ENCODE measurements around the gene SEMA3A.
"Not testable (repeated sequence)": the region's sequence is repeated elsewhere in the genome, so short reads cannot be mapped to it uniquely, and the experiment has no call there.

Gene SEMA3A

DNA sequence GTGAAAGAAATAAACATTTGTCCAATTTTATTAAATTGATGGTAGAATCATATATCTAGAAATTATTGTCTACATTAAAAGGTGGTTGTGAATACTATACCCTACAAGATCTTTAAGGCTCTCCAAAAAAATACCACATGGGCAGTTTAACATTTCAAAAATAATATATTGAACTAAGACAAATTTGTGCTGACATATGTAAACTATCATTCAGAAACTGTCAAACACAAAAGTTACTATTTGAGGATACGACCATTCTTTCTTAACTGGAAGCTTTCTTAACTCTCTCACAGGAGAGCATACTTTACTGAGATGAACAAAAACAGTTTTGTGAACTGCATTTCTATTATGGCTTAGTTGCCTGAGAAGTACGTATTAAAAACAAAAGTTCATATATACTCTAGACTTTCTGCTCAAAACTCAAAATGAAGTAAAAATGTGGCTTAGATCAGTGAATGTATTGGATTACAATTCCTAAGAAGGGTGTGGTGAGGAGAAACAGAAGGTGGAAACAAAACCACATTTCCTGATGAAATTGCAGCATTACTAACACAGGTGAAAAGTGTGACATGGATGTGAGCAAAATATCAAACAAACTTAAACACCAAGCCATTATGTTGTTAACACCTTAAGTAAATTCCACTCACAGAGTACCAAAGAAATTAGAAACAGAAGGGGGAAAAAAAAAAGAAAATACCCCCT lies 138.5 kb downstream of the SEMA3A start:
- Histone ChIP-seq H3K4me1 (ENCODE audit: low read length) (no peaks in the 10 kb centered on the region), H3K79me2 (ENCODE audit: low read length) (no peaks in the 10 kb centered on the region), H3K27ac (ENCODE audit: low read length) (no peak overlapping the region), H3K9me3 (ENCODE audit: insufficient read depth, low read length) (no peaks in the 10 kb centered on the region), H3K27me3 (ENCODE audit: low read depth, low read length) (no peaks in the 10 kb centered on the region), H3K4me2 (ENCODE audit: low read length) (no peak overlapping the region), H3K9ac (ENCODE audit: low read length) (no peak overlapping the region), H3K4me3 (ENCODE audit: low read length) (no peak overlapping the region), H2AFZ (ENCODE audit: low read depth, low read length) (no peak overlapping the region), H4K20me1 (ENCODE audit: insufficient read depth, low read length) (no peaks in the 10 kb centered on the region), H3K36me3 (replicated peaks; ENCODE audit: low read depth, low read length) (no peaks in the 10 kb centered on the region)
- TF ChIP-seq, protein P1, sequence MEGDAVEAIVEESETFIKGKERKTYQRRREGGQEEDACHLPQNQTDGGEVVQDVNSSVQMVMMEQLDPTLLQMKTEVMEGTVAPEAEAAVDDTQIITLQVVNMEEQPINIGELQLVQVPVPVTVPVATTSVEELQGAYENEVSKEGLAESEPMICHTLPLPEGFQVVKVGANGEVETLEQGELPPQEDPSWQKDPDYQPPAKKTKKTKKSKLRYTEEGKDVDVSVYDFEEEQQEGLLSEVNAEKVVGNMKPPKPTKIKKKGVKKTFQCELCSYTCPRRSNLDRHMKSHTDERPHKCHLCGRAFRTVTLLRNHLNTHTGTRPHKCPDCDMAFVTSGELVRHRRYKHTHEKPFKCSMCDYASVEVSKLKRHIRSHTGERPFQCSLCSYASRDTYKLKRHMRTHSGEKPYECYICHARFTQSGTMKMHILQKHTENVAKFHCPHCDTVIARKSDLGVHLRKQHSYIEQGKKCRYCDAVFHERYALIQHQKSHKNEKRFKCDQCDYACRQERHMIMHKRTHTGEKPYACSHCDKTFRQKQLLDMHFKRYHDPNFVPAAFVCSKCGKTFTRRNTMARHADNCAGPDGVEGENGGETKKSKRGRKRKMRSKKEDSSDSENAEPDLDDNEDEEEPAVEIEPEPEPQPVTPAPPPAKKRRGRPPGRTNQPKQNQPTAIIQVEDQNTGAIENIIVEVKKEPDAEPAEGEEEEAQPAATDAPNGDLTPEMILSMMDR (IDR thresholded peaks at IDR 0.05; ENCODE audit: low read depth, low read length) = no peak
- no peak for TF ChIP-seq EZH2phosphoT487 (IDR thresholded peaks at IDR 0.05; ENCODE audit: low read depth)

DNA sequence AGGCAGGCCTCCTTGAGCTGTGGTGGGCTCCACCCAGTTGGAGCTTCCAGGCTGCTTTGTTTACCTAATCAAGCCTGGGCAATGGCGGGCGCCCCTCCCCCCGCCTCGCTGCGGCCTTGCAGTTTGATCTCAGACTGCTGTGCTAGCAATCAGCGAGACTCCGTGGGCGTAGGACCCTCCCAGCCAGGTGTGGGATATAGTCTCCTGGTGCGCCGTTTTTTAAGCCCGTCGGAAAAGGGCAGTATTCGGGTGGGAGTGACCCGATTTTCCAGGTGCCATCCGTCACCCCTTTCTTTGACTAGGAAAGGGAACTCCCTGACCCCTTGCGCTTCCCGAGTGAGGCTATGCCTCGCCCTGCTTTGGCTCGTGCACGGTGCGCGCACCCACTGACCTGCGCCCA lies 139.4 kb downstream of the SEMA3A start:
- H3K36me3 ChIP-seq (replicated peaks; ENCODE audit: low read depth, low read length); H3K9ac ChIP-seq (ENCODE audit: low read length); H3K9me3 ChIP-seq (ENCODE audit: insufficient read depth, low read length); H3K79me2 ChIP-seq (ENCODE audit: low read length); H3K4me1 ChIP-seq (ENCODE audit: low read length); H3K4me3 ChIP-seq (ENCODE audit: low read length); H3K4me2 ChIP-seq (ENCODE audit: low read length); H2AFZ ChIP-seq (ENCODE audit: low read depth, low read length); H3K27me3 ChIP-seq (ENCODE audit: low read depth, low read length); H3K27ac ChIP-seq (ENCODE audit: low read length); H4K20me1 ChIP-seq (ENCODE audit: insufficient read depth, low read length): not testable (repeated sequence)

DNA sequence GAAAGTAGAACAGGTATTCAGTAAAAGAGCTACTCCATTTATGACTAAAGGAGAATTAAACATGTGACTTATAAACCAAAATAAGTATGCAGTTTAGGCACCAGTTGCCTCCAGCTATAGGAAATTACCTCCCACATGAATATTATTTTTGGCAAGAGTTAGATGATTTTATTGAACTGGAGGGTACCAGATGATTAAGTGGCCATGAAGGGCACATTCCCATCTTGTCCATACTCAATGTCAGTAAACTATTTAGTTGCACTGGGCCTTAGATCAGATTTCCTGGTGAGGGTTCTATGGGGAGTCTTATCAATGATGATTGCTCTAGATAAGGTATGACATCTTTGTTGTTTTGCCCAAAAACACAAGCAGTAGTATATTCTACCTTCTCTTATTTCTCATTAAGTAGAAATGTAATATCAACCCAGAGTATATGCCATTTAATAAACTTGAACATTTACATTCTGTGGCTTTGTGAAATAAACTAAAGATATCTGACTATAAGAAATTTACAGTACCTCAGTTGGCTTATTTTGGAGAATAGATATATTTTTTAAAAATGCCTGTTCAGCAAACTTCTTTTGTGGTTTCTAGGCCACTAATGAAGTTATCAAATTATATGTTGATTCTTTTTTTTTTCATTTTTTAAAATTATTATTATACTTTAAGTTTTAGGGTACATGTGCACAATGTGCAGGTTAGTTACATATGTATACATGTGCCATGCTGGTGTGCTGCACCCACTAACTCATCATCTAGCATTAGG lies 145.3 kb downstream of the SEMA3A start:
- H3K9me3 ChIP-seq (ENCODE audit: insufficient read depth, low read length) = no peaks in the 10 kb centered on the region
- H3K4me2 ChIP-seq (ENCODE audit: low read length) = no peak overlapping the region
- no peak overlapping the region for H2AFZ ChIP-seq (ENCODE audit: low read depth, low read length)
- TF ChIP-seq, protein P1 (IDR thresholded peaks at IDR 0.05; ENCODE audit: low read depth, low read length) = no peak
- TF ChIP-seq EZH2phosphoT487 (IDR thresholded peaks at IDR 0.05; ENCODE audit: low read depth) = no peak
- no peak overlapping the region for H3K27ac ChIP-seq (ENCODE audit: low read length)
- H3K36me3 ChIP-seq (replicated peaks; ENCODE audit: low read depth, low read length) = no peaks in the 10 kb centered on the region
- no peak overlapping the region for H3K4me3 ChIP-seq (ENCODE audit: low read length)
- H3K27me3 ChIP-seq (ENCODE audit: low read depth, low read length) = no peaks in the 10 kb centered on the region
- no peak overlapping the region for H3K9ac ChIP-seq (ENCODE audit: low read length)
- H4K20me1 ChIP-seq (ENCODE audit: insufficient read depth, low read length) = no peaks in the 10 kb centered on the region
- H3K4me1 ChIP-seq (ENCODE audit: low read length) = no peaks in the 10 kb centered on the region
- no peaks in the 10 kb centered on the region for H3K79me2 ChIP-seq (ENCODE audit: low read length)

DNA sequence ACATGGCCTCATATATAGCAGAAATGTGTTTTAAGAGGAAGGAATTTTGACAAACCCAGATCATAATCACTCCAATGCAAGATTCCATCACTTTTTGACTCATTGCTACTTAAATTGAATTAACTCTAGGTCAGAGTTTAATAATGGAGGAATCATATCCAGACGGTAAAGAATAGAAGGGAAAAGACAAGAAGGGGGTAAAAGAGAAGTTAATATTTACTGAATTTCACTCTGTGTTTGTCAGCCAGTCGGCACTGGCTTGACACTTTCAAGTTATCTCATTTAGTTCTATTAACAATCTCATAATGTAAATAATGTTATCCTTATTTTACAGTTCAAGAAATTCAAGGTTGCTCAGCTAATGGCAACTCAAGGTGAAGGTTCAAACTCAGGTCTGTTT lies 147.5 kb downstream of the SEMA3A start:
- no peaks in the 10 kb centered on the region for H3K27me3 ChIP-seq (ENCODE audit: low read depth, low read length)
- no peaks in the 10 kb centered on the region for H3K79me2 ChIP-seq (ENCODE audit: low read length)
- H2AFZ ChIP-seq (ENCODE audit: low read depth, low read length) = no peak overlapping the region
- no peaks in the 10 kb centered on the region for H3K36me3 ChIP-seq (replicated peaks; ENCODE audit: low read depth, low read length)
- no peaks in the 10 kb centered on the region for H3K4me1 ChIP-seq (ENCODE audit: low read length)
- no peak overlapping the region for H3K4me2 ChIP-seq (ENCODE audit: low read length)
- H4K20me1 ChIP-seq (ENCODE audit: insufficient read depth, low read length) = no peaks in the 10 kb centered on the region
- H3K4me3 ChIP-seq (ENCODE audit: low read length) = no peak overlapping the region
- H3K9me3 ChIP-seq (ENCODE audit: insufficient read depth, low read length) = no peaks in the 10 kb centered on the region
- TF ChIP-seq EZH2phosphoT487 (IDR thresholded peaks at IDR 0.05; ENCODE audit: low read depth) = no peak
- TF ChIP-seq, protein P1 (IDR thresholded peaks at IDR 0.05; ENCODE audit: low read depth, low read length) = no peak
- no peak overlapping the region for H3K9ac ChIP-seq (ENCODE audit: low read length)
- no peak overlapping the region for H3K27ac ChIP-seq (ENCODE audit: low read length)

Measured in OCI-LY3 (cell line).